Vagina (tissue), 2 donors: ENCODE results near the gene LRRC27.

Source experiments
- POLR2A ChIP-seq, 2 donors: fragments of 450-650 bp; IDR thresholded peaks; one replicate each; pipeline ENCODE4 v1.6.1; 2017; ENCODE audit warnings: antibody characterized with exemption in 2 of 2, mild to moderate bottlenecking in 2 of 2, moderate library complexity in 2 of 2
- POLR2AphosphoS5 ChIP-seq, 2 donors: sonication (generic); formaldehyde crosslinking; IDR thresholded peaks; one replicate each; pipeline ENCODE4 v1.9.0; 2017; ENCODE audit warnings: antibody characterized with exemption in 2 of 2, mild to moderate bottlenecking in 2 of 2, low read depth in 1 of 2; ENCODE audit not compliant: insufficient read depth in 1 of 2
- TF ChIP-seq, protein P1 (sequence below), 3 experiments: fragments of 450-650 bp in 2 of 3; fragments of 200-600 bp in 1 of 3; sonication (generic) in 1 of 3; IDR thresholded peaks; one replicate each; pipeline ENCODE4 v1.5.1; 2017 to 2019; ENCODE audit warnings: antibody characterized with exemption in 3 of 3, mild to moderate bottlenecking in 2 of 3, moderate library complexity in 2 of 3

DNA sequence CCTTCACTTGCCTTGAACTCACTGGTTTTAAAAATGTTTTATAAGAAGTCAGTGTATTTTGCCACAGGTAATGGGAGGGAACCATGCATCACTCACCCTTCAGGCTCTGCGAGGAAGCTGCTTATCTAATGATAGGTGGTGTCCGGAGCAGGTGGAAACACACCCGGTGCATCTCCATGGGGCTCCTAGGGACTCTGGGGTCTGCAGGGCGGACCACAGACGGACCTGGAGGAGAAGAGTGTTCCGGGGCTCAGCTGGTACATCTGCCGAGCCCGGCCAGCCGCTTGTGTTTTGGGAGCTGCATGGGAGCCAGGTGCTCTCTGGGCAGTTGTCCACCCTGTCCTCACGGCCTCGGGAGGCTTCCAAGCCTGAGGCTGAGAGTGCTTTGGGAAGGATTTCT lies 7.3 kb downstream of the LRRC27 start:
- TF ChIP-seq POLR2A (IDR thresholded peaks at IDR 0.05) (no peak), POLR2AphosphoS5 (IDR thresholded peaks at IDR 0.05; ENCODE audit: insufficient read depth in 1 of 2, low read depth in 1 of 2) (no peak)
- TF ChIP-seq, protein P1, sequence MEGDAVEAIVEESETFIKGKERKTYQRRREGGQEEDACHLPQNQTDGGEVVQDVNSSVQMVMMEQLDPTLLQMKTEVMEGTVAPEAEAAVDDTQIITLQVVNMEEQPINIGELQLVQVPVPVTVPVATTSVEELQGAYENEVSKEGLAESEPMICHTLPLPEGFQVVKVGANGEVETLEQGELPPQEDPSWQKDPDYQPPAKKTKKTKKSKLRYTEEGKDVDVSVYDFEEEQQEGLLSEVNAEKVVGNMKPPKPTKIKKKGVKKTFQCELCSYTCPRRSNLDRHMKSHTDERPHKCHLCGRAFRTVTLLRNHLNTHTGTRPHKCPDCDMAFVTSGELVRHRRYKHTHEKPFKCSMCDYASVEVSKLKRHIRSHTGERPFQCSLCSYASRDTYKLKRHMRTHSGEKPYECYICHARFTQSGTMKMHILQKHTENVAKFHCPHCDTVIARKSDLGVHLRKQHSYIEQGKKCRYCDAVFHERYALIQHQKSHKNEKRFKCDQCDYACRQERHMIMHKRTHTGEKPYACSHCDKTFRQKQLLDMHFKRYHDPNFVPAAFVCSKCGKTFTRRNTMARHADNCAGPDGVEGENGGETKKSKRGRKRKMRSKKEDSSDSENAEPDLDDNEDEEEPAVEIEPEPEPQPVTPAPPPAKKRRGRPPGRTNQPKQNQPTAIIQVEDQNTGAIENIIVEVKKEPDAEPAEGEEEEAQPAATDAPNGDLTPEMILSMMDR (IDR thresholded peaks at IDR 0.05) = no peak
